ENCODE measurements around the gene DLGAP4.
"Not testable (repeated sequence)": the region's sequence is repeated elsewhere in the genome, so short reads cannot be mapped to it uniquely, and the experiment has no call there.

Gene DLGAP4

DNA sequence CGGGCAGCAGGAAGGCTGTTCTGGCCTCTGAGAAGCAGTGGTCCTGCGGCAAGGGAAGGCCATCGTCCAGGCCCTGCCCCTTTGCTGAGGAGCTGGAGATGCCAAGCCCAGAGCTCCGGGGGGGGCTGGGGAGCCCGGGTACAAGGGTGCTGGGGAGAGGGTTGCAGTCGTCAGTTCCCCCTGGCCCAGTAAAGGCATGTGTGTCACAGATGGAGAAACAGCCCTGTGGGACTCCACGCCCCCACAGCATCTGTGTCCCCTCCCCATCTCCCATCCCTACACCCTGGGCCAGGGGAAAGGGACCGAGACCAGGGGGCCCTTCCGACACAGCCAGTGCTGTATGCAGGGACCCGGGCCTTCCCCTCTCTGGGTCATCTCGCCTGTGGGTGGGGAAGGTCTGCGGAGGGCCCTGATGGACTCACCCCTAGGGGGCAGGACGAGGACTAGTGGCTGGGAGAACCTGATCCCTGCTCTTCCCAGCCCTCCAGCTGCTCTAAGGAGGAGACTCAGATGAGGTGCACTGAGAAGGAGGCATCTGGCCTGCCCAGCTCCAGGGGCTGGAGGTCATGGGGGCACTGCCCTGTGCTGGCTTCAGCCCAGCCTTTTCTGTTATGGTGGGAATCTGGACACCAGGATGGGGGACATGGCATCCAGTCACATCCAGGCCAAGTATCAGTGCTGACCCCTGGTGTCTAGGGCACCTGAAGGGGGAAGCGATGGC is 235.8 kb downstream of the DLGAP4 start:
- DNase-seq (ENCODE audit: low spot score) = no peak

- no peak for DNase-seq (ENCODE audit: low spot score)
Observed at GRCh38 chr20:36542516-36543183, 236.5 kb downstream of the DLGAP4 start.

DNA sequence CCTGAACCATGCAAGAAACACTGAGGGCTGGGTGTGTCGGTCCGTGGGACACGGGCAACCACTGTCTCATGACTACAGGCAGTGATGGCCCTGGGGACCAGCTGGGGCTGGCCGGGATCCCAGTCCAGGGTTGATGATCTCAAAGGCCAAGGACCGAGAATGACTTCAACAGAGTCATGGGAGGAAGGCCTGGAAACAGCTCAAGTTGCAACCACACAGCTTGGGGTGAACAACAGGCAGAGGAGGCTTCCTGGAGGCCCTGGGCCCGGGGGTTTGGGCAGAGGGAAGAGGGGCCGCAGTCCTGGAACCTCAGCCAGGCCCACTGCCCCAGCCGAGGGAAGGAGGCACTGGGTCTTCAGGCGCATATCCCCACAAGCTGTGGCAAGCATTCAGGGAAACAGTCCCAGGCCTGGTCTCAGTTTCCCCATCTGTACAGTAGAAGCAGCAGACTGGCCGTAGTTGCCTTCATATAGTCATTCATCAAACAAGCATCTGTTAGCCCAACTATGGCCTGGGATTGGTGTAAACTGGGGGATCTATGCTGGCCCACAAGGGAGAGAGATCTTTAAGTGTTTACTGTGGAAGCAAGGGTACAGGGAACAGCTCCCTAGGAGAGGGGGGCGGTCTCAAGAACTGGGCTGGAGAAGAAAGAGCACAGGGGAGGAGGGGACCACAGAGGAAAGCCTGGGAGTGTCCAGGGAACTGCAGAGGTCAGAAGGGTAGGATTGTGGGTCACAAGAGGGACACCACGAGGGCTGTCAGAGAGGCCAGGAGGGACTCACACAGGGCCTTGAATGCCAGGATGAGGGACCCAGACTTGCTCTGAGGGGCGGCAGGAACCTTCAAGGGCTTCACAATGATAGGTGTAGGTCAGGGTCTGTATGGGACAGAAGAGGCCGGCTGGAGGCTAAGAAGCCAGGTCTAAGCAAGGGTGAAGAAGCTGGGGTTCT is 237.3 kb downstream of the DLGAP4 start:
- DNase-seq (ENCODE audit: low spot score) = no peak

GRCh38 chr20:36544134-36545018 is 238.2 kb downstream of the DLGAP4 start:
- no peak for DNase-seq (ENCODE audit: low spot score)

GRCh38 chr20:36546111-36546736 is 240.1 kb downstream of the DLGAP4 start:
- no peak for DNase-seq (ENCODE audit: low spot score)

GRCh38 chr20:36547186-36548005 is 241.3 kb downstream of the DLGAP4 start:
- DNase-seq (ENCODE audit: low spot score) = no peak

DNA sequence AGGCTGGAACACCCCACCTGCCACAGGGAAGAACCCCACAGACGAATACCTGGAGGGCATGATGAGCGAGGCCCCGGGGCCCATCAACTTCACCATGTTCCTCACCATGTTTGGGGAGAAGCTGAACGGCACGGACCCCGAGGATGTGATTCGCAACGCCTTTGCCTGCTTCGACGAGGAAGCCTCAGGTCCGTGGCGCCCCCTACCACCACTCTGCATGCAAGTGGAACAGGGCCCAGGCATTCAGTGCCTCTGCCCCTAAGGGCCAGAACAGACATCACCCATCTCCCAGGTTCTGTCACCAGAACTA is 241.8 kb downstream of the DLGAP4 start:
- DNase-seq (ENCODE audit: low spot score) = no peak

- no peak for DNase-seq (ENCODE audit: low spot score)
Observed at GRCh38 chr20:36548704-36549627, 242.8 kb downstream of the DLGAP4 start.

- DNase-seq (ENCODE audit: low spot score) = no peak
Observed at GRCh38 chr20:36549628-36549941, 243.4 kb downstream of the DLGAP4 start.

GRCh38 chr20:36549942-36550789 is 244.0 kb downstream of the DLGAP4 start:
- no peak for DNase-seq (ENCODE audit: low spot score)

GRCh38 chr20:36550790-36551299 is 244.7 kb downstream of the DLGAP4 start:
- DNase-seq (ENCODE audit: low spot score) = no peak

DNA sequence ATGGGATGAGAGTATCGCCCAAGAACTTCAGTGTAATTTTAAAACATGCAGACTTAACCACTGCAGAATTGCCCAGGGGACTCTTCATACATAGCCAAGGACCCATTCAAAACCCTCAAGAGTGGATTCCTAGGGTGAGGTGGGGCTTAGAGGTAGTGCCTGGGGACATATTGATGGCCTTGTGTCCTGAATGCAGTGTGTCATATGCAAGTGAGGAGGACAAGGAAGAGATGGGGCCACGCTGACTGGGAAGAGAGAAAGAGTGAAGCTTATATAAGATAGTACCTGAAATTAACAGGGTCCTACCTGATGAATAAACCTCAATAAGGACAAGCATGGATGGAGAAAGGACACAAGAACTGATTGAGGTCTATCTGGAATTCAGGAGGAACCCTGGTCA is 249.1 kb downstream of the DLGAP4 start:
- DNase-seq (ENCODE audit: low spot score) = no peak

DNA sequence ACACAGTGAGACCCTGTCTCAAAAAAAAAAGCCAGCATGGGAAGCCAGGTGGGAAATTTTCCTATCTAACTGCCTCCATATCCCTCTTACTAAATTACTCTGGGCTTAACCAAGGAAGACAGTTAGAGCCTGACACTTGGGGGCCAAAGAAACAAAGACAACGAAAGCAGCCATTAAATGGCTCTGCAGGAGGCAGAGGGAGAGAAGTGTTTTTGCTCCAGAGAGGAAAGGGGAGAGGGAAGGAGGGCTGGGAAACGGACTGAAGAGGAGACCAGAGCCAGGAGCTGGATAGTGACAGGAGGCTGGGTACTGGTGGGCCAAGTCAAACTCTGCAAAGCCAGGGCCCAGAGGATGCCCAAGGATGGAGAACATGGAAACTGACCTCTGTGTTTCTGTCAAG is 256.6 kb downstream of the DLGAP4 start:
- DNase-seq (ENCODE audit: low spot score) = no peak

DNA sequence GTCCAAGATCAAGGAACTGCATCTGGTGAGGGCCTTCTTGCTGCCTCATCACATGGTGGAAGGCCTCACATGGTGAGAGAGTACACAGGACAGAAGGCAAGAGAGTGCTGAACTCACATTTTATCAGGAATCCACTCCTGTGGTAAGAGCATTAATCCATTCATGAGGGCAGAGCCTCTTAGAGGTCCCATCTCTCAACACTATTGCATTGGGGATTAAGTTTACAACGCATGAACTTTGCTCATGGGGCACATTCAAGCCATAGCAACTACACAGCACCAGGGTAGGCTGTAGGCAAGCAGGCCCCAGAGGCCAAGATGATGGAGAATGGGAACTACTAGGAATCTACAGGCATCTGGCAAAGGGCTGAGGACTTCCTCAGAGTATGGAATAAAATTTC is 257.2 kb downstream of the DLGAP4 start:
- DNase-seq (ENCODE audit: low spot score) = no peak

- DNase-seq (ENCODE audit: low spot score) = not testable (repeated sequence)
Observed at GRCh38 chr20:36564078-36564725, 258.1 kb downstream of the DLGAP4 start.

- not testable (repeated sequence) for DNase-seq (ENCODE audit: low spot score)
Observed at GRCh38 chr20:36564726-36565121, 258.6 kb downstream of the DLGAP4 start.

DNA sequence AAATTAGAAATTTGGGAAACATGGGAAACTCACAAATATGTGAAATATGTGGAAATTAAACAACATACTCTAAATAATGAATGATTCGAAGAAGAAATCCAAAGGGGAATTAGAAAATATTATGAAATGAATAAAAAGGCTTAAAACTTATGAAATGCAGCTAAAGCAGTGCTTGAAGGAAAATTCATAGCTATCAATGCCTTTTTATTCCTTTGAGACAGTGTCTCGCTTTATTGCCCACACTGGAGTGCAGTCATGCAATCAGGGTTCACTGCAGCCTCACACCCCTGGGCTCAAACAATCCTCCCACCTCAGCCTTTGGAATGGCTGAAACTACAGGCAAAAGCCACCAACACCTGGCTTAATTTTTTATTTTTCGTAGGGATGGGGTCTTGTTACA is 259.4 kb downstream of the DLGAP4 start:
- no peak for DNase-seq (ENCODE audit: low spot score)

Measured in CD4-positive, alpha-beta T cell treated with Interleukin-6 at 100 ng/mL for 8 hours (primary cell).